PFSK-1 (cell line): ENCODE measurements around the gene PRAF2.

ENCODE experiments used
- FOXP2 ChIP-seq: optimal IDR thresholded peaks from 2 replicates; pipeline ENCODE3; 2011; ENCODE audit warnings: borderline replicate concordance, control low read depth, inconsistent platforms; ENCODE audit not compliant: insufficient read depth; ENCODE audit errors: extremely low read length, extremely low read depth
- POLR2AphosphoS5 ChIP-seq: IDR thresholded peaks from 2 replicates; pipeline ENCODE4 v1.6.1; 2012; ENCODE audit warnings: low read depth, mild to moderate bottlenecking, control low read depth, low read length, moderate library complexity
- REST ChIP-seq, 2 experiments: IDR thresholded peaks; 2 replicates each; pipeline versions ENCODE4 v1.6.1 to v1.8.0; 2011 to 2012; ENCODE audit warnings: low read depth in 2 of 2, low read length in 2 of 2, control low read depth in 1 of 2, inconsistent platforms in 1 of 2, mild to moderate bottlenecking in 1 of 2, moderate library complexity in 1 of 2; ENCODE audit not compliant: insufficient read depth in 1 of 2
- SIN3A ChIP-seq: IDR thresholded peaks from 2 replicates; pipeline ENCODE4 v1.6.1; 2012; ENCODE audit warnings: mild to moderate bottlenecking, low read length, moderate library complexity, borderline replicate concordance; ENCODE audit not compliant: insufficient read depth
- TAF1 ChIP-seq: IDR thresholded peaks from 2 replicates; pipeline ENCODE4 v1.6.1; 2012; ENCODE audit warnings: low read length, control low read depth, borderline replicate concordance; ENCODE audit not compliant: insufficient read depth

PRAF2 gene

GRCh38 chrX:49067285-49068120 is 6.3 kb downstream of the PRAF2 start:
- TF ChIP-seq TAF1 (no peak), SIN3A (no peak), FOXP2 (no peak)

- TF ChIP-seq FOXP2: no peak
- no peak for TF ChIP-seq REST (IDR thresholded peaks at IDR 0.05; ENCODE audit: insufficient read depth in 1 of 2, low read depth in 2 of 2, low read length in 2 of 2)
- TF ChIP-seq SIN3A: no peak
- no peak for TF ChIP-seq TAF1
- no peak for TF ChIP-seq POLR2AphosphoS5
Observed at GRCh38 chrX:49066690-49067089, 7.1 kb downstream of the PRAF2 start.

- TF ChIP-seq SIN3A: no peak
- TF ChIP-seq REST (IDR thresholded peaks at IDR 0.05; ENCODE audit: insufficient read depth in 1 of 2, low read depth in 2 of 2, low read length in 2 of 2): no peak
- TF ChIP-seq FOXP2: no peak
- TF ChIP-seq TAF1: no peak
- no peak for TF ChIP-seq POLR2AphosphoS5
Observed at GRCh38 chrX:49066278-49066677, 7.5 kb downstream of the PRAF2 start.

- no peak for TF ChIP-seq REST (IDR thresholded peaks at IDR 0.05; ENCODE audit: insufficient read depth in 1 of 2, low read depth in 2 of 2, low read length in 2 of 2)
Observed at GRCh38 chrX:49064735-49065134, 9.1 kb downstream of the PRAF2 start.

GRCh38 chrX:49064303-49064702 is 9.5 kb downstream of the PRAF2 start:
- no peak for TF ChIP-seq REST (IDR thresholded peaks at IDR 0.05; ENCODE audit: insufficient read depth in 1 of 2, low read depth in 2 of 2, low read length in 2 of 2)
- TF ChIP-seq FOXP2: no peak
- no peak for TF ChIP-seq TAF1
- TF ChIP-seq SIN3A: no peak
- TF ChIP-seq POLR2AphosphoS5: no peak
